Liver (tissue), 9 donors: Measurements from ENCODE around the gene EFS. TPM values are rescaled to one million over a fixed set of nuclear protein-coding genes. Genes with fewer than 3 reads are reported as not detected.

ENCODE experiments used
- DNase-seq: peaks from one replicate; pipeline ENCODE4 v3.0.0-alpha.2; 2017; ENCODE audit warnings: low spot score
- H3K27ac ChIP-seq, 2 donors: one replicate each; pipeline ENCODE4 v1.7.0; 2013; ENCODE audit warnings: inconsistent platforms in 2 of 2, low read length in 2 of 2, control low read depth in 1 of 2, low read depth in 1 of 2, mild to moderate bottlenecking in 1 of 2
- H3K27me3 ChIP-seq, 4 donors: one replicate each; pipeline versions ENCODE4 v1.6.1 to v1.7.0; 2013; ENCODE audit warnings: low read length in 3 of 4, inconsistent platforms in 1 of 4, mild to moderate bottlenecking in 1 of 4, moderate library complexity in 1 of 4; ENCODE audit not compliant: control insufficient read depth in 4 of 4, insufficient read depth in 4 of 4
- H3K36me3 ChIP-seq, 4 donors: one replicate each; pipeline versions ENCODE4 v1.6.1 to v1.7.0; 2013; ENCODE audit warnings: low read length in 3 of 4, mild to moderate bottlenecking in 3 of 4, low read depth in 1 of 4, moderate library complexity in 1 of 4; ENCODE audit not compliant: control insufficient read depth in 4 of 4, insufficient read depth in 3 of 4
- H3K4me1 ChIP-seq, 4 donors: one replicate each; pipeline versions ENCODE4 v1.6.1 to v1.7.0; 2013; ENCODE audit warnings: low read length in 3 of 4, mild to moderate bottlenecking in 3 of 4, moderate library complexity in 1 of 4; ENCODE audit not compliant: control insufficient read depth in 4 of 4, insufficient read depth in 4 of 4
- H3K4me3 ChIP-seq, 3 donors: one replicate each; pipeline versions ENCODE4 v1.6.1 to v1.7.0; 2013; ENCODE audit warnings: low read length in 3 of 3, control low read depth in 1 of 3, low read depth in 1 of 3, mild to moderate bottlenecking in 1 of 3
- H3K9ac ChIP-seq, 2 donors: one replicate each; pipeline ENCODE4 v1.7.0; 2013; ENCODE audit warnings: low read length in 2 of 2, mild to moderate bottlenecking in 2 of 2, moderate library complexity in 2 of 2, control low read depth in 1 of 2, low read depth in 1 of 2
- H3K9me3 ChIP-seq, 4 donors: one replicate each; pipeline versions ENCODE4 v1.6.1 to v1.7.0; 2013; ENCODE audit warnings: low read length in 3 of 4; ENCODE audit not compliant: control insufficient read depth in 4 of 4
- ATF3 ChIP-seq: IDR thresholded peaks from 2 replicates; pipeline ENCODE4 v1.6.1; 2016; ENCODE audit warnings: antibody characterized with exemption
- EGR1 ChIP-seq, 2 donors: IDR thresholded peaks; 2 replicates each; pipeline ENCODE4 v1.6.1; 2016 to 2018; ENCODE audit warnings: antibody characterized with exemption in 2 of 2, low read depth in 2 of 2
- FOXA1 ChIP-seq: IDR thresholded peaks from 2 replicates; pipeline ENCODE4 v1.6.1; 2016; ENCODE audit warnings: antibody characterized with exemption
- FOXA2 ChIP-seq: IDR thresholded peaks from 2 replicates; pipeline ENCODE4 v1.6.1; 2016; ENCODE audit warnings: antibody characterized with exemption
- GABPA ChIP-seq, 2 donors: IDR thresholded peaks in 1 of 2; conservative IDR thresholded peaks in 1 of 2; 2 replicates each; pipeline ENCODE4 v1.6.1; 2016; ENCODE audit warnings: antibody characterized with exemption in 2 of 2, mild to moderate bottlenecking in 1 of 2, moderate library complexity in 1 of 2
- HNF4A ChIP-seq, 2 donors: conservative IDR thresholded peaks; 2 replicates each; pipeline ENCODE4 v1.6.1; 2016; ENCODE audit warnings: antibody characterized with exemption in 2 of 2, mild to moderate bottlenecking in 2 of 2
- HNF4G ChIP-seq: IDR thresholded peaks from 2 replicates; pipeline ENCODE4 v1.6.1; 2016; ENCODE audit warnings: antibody characterized with exemption
- JUND ChIP-seq, 2 donors: IDR thresholded peaks; 2 replicates each; pipeline ENCODE4 v1.6.1; 2016; ENCODE audit warnings: antibody characterized with exemption in 2 of 2
- NR2F2 ChIP-seq: IDR thresholded peaks from 2 replicates; pipeline ENCODE4 v1.6.1; 2016; ENCODE audit warnings: antibody characterized with exemption
- RAD21 ChIP-seq, 2 donors: IDR thresholded peaks; 2 replicates each; pipeline ENCODE4 v1.6.1; 2016; ENCODE audit warnings: antibody characterized with exemption in 2 of 2, mild to moderate bottlenecking in 2 of 2
- REST ChIP-seq: IDR thresholded peaks from 2 replicates; pipeline ENCODE4 v1.6.1; 2016; ENCODE audit warnings: antibody characterized with exemption, mild to moderate bottlenecking
- RXRA ChIP-seq, 2 donors: IDR thresholded peaks; 2 replicates each; pipeline ENCODE4 v1.6.1; 2017 to 2018; ENCODE audit warnings: antibody characterized with exemption in 2 of 2, mild to moderate bottlenecking in 1 of 2
- TAF1 ChIP-seq: conservative IDR thresholded peaks from 2 replicates; pipeline ENCODE4 v1.6.1; 2016; ENCODE audit warnings: antibody characterized with exemption, mild to moderate bottlenecking
- WGBS: extraction: QIAGEN DNeasy Blood & Tissue Kit; methylation state at CpG from one replicate; pipeline ENCODE4 v1.1.7; 2013; 5-methylcytosine and 5-hydroxymethylcytosine counted together
- polyA plus RNA-seq, 2 donors: library from polyadenylated mRNA; stranded (reverse) in 1 of 2; unstranded in 1 of 2; fragments of 200-250 nt in 1 of 2; fragments of >200 nt in 1 of 2; fragmentation: Nextera tagmentation in 1 of 2; extraction: Ambion mirVana in 1 of 2; gene quantifications; one replicate each; pipeline versions ENCODE4 v1.2.1 to v1.2.3, GENCODE V29; 2013 to 2015
- total RNA-seq, 2 donors: library from RNA; depleted of rRNA; stranded (reverse); fragments of >200 nt; gene quantifications; one replicate each; pipeline ENCODE4 v1.2.3, GENCODE V29; 2014
- TF ChIP-seq, protein P1 (sequence below): IDR thresholded peaks from 2 replicates; pipeline ENCODE4 v1.6.1; 2016; ENCODE audit warnings: antibody characterized with exemption
- TF ChIP-seq, protein P2 (sequence below): fragments of 150-350 bp; IDR thresholded peaks from 2 replicates; pipeline ENCODE4 v1.5.1; 2017; ENCODE audit warnings: improper control_type of control experiment, low read depth, low read length; ENCODE audit not compliant: missing input control
- TF ChIP-seq, protein P3 (sequence below): IDR thresholded peaks from 2 replicates; pipeline ENCODE4 v1.6.1; 2016; ENCODE audit warnings: antibody characterized with exemption
- donor health status: healthy.
- donor health status: healthy.
- donor health status: healthy.
- donor health status: healthy.
- donor health status: healthy.

EFS gene
- total and polyA plus RNA-seq, 4 donors, result 0.10 to 0.69 (median 0.54) TPM

GRCh38 chr14:23361763-23362162, 3.2 kb downstream of the EFS start (continued):
- TF ChIP-seq ATF3 (no peak), GABPA (IDR thresholded peaks at IDR 0.05 in 1 of 2, conservative IDR thresholded peaks at IDR 0.05 in 1 of 2) (no peak)

DNA sequence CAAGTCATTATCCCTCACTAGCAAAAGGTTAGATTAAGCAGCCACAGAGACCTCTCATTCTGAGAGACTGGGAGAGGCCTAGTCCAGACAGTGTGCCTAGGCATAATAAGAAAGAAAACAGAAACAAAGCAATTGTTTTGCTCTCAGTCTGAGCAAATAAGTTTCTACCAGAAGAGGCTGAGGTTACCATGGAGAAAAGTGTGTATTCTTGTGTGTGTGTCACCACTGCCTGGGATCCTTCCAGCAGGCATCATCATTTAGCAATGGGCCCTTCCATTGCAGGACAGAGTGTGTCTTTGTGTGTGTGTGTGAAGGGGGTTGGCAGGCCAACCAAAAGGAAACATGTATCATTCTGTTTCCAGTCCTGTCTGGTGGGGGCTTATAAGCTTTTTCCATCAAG, 3.7 kb downstream of the EFS start:
- H3K36me3 ChIP-seq, result no peaks in the 10 kb centered on the region
- H3K27me3 ChIP-seq, result peaks cover 0 to 7% (median 5%) of the 10 kb centered on the region in 4 donors
- H3K9me3 ChIP-seq, result no peaks in the 10 kb centered on the region
- H3K4me3 ChIP-seq, result no peak overlapping the region
- H3K4me1 ChIP-seq, result peaks cover 2 to 12% (median 9%) of the 10 kb centered on the region in 4 donors
- no peak for TF ChIP-seq FOXA2
- no peak for TF ChIP-seq ATF3
- no peak for TF ChIP-seq GABPA (IDR thresholded peaks at IDR 0.05 in 1 of 2, conservative IDR thresholded peaks at IDR 0.05 in 1 of 2)
- TF ChIP-seq NR2F2, result no peak
- no peak for TF ChIP-seq TAF1
- no peak for TF ChIP-seq HNF4A (conservative IDR thresholded peaks at IDR 0.05)
- no peak for TF ChIP-seq RXRA (IDR thresholded peaks at IDR 0.05)
- no peak for TF ChIP-seq REST
- TF ChIP-seq JUND (IDR thresholded peaks at IDR 0.05), result no peak
- no peak for TF ChIP-seq FOXA1
- TF ChIP-seq EGR1 (IDR thresholded peaks at IDR 0.05; ENCODE audit: low read depth in 2 of 2), result no peak
- TF ChIP-seq, protein P1, sequence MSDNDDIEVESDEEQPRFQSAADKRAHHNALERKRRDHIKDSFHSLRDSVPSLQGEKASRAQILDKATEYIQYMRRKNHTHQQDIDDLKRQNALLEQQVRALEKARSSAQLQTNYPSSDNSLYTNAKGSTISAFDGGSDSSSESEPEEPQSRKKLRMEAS, result no peak
- TF ChIP-seq, protein P2, sequence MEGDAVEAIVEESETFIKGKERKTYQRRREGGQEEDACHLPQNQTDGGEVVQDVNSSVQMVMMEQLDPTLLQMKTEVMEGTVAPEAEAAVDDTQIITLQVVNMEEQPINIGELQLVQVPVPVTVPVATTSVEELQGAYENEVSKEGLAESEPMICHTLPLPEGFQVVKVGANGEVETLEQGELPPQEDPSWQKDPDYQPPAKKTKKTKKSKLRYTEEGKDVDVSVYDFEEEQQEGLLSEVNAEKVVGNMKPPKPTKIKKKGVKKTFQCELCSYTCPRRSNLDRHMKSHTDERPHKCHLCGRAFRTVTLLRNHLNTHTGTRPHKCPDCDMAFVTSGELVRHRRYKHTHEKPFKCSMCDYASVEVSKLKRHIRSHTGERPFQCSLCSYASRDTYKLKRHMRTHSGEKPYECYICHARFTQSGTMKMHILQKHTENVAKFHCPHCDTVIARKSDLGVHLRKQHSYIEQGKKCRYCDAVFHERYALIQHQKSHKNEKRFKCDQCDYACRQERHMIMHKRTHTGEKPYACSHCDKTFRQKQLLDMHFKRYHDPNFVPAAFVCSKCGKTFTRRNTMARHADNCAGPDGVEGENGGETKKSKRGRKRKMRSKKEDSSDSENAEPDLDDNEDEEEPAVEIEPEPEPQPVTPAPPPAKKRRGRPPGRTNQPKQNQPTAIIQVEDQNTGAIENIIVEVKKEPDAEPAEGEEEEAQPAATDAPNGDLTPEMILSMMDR, result no peak
- no peak for TF ChIP-seq RAD21 (IDR thresholded peaks at IDR 0.05)
- no peak for TF ChIP-seq HNF4G
- no peak overlapping the region for H3K9ac ChIP-seq
- H3K27ac ChIP-seq, result no peak overlapping the region
- no peak for DNase-seq

- Histone ChIP-seq H3K4me1 (peaks cover 2 to 7% (median 5%) of the 10 kb centered on the region in 4 donors), H3K4me3 (no peak overlapping the region), H3K9me3 (no peaks in the 10 kb centered on the region), H3K36me3 (no peaks in the 10 kb centered on the region), H3K9ac (no peak overlapping the region), H3K27me3 (peaks cover 0 to 7% (median 5%) of the 10 kb centered on the region in 4 donors), H3K27ac (no peak overlapping the region)
- no peak for DNase-seq
- 76% methylated on average over 11 of the region's 11 CpGs for WGBS
- TF ChIP-seq HNF4G, result no peak
- no peak for TF ChIP-seq HNF4A (conservative IDR thresholded peaks at IDR 0.05)
- no peak for TF ChIP-seq GABPA (IDR thresholded peaks at IDR 0.05 in 1 of 2, conservative IDR thresholded peaks at IDR 0.05 in 1 of 2)
- no peak for TF ChIP-seq EGR1 (IDR thresholded peaks at IDR 0.05; ENCODE audit: low read depth in 2 of 2)
- no peak for TF ChIP-seq FOXA2
- no peak for TF ChIP-seq REST
- TF ChIP-seq, protein P3, sequence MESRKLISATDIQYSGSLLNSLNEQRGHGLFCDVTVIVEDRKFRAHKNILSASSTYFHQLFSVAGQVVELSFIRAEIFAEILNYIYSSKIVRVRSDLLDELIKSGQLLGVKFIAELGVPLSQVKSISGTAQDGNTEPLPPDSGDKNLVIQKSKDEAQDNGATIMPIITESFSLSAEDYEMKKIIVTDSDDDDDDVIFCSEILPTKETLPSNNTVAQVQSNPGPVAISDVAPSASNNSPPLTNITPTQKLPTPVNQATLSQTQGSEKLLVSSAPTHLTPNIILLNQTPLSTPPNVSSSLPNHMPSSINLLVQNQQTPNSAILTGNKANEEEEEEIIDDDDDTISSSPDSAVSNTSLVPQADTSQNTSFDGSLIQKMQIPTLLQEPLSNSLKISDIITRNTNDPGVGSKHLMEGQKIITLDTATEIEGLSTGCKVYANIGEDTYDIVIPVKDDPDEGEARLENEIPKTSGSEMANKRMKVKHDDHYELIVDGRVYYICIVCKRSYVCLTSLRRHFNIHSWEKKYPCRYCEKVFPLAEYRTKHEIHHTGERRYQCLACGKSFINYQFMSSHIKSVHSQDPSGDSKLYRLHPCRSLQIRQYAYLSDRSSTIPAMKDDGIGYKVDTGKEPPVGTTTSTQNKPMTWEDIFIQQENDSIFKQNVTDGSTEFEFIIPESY, result no peak
- TF ChIP-seq NR2F2, result no peak
These were observed 4.5 kb downstream of the EFS start for GRCh38 chr14:23360496-23360895.
